Large intestine (tissue), 3 donors: ENCODE measurements around the gene PIBF1. TPM values are rescaled to one million over a fixed set of nuclear protein-coding genes. Genes with fewer than 3 reads are reported as not detected.
"Not testable (repeated sequence)": the region's sequence is repeated elsewhere in the genome, so short reads cannot be mapped to it uniquely, and the experiment has no call there.

Experiments
- DNase-seq, 2 donors: peaks; one replicate each; pipeline versions ENCODE4 v3.0.0 to v3.0.0-alpha.2; 2013
- H3K27ac ChIP-seq: one replicate; pipeline ENCODE4 v1.5.1; 2013; ENCODE audit warnings: low read length
- H3K27me3 ChIP-seq: 2 replicates; pipeline ENCODE4 v1.6.1; 2013; ENCODE audit warnings: low read length; ENCODE audit not compliant: control insufficient read depth, insufficient read depth
- H3K36me3 ChIP-seq: 2 replicates; pipeline ENCODE4 v1.6.1; 2013; ENCODE audit warnings: low read length; ENCODE audit not compliant: control insufficient read depth, insufficient read depth
- H3K4me1 ChIP-seq: one replicate; pipeline ENCODE4 v1.6.1; 2013; ENCODE audit warnings: low read length; ENCODE audit not compliant: control insufficient read depth, insufficient read depth
- H3K4me3 ChIP-seq: one replicate; pipeline ENCODE4 v1.5.1; 2013; ENCODE audit warnings: low read length
- H3K9me3 ChIP-seq: one replicate; pipeline ENCODE4 v1.6.1; 2013; ENCODE audit warnings: mild to moderate bottlenecking, low read depth, low read length, moderate library complexity; ENCODE audit not compliant: control insufficient read depth
- WGBS: methylation state at CpG from one replicate; pipeline ENCODE4 v1.1.5; 2013; ENCODE audit warnings: low lambda C conversion rate; ENCODE audit not compliant: insufficient coverage; 5-methylcytosine and 5-hydroxymethylcytosine counted together
- polyA plus RNA-seq: library from polyadenylated mRNA; unstranded; fragments of 120-200 nt; gene quantifications from one replicate; pipeline ENCODE4 v1.2.1, GENCODE V29; 2013

Gene PIBF1
- polyA plus RNA-seq, 1 donor: 18.4 TPM

DNA sequence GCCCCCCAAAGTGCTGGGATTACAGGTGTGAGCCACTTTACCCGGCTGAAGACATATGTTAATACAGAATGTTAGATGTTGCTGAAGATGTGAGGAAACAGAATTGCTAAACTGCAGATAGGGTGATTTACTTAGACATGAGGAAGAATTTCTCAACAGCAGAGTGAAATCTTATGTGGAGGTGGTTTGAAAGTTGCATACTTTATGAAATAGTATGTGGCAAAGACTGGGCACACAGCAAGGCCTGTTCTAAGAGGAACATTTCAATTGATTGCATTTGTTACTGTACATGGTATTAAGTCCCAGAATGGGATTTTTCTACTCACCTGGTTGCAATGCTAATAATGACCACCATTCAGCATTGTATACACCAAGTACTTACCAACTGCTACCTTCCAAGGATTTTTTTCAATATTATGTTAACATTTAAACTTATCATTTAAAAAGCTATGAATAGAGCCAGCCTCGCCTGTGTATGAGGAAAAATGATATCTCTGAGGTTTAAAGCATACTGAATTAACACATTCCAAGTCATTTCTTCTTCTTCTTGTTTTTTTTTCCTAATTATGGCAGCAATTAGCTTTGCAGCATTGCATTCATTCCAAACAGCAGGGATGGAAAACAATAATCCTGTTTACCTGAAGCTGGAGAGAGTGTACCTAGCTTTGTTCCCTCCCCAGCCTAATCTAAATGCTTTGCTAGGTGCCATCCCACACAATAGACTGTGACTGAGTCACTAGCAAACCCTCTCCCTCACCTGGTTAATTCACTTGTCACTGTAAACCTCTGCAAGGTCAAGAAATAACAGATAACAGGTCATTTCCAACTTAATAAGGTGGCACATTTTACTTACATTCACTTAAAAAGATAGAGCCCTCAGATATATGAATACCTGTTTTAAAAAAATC lies 257.5 kb downstream of the PIBF1 start:
- H3K36me3 ChIP-seq: no peaks in the 10 kb centered on the region
- no peak overlapping the region for H3K4me3 ChIP-seq
- peak in 1 of 2 donors; percentile 44 for DNase-seq
- no peaks in the 10 kb centered on the region for H3K27me3 ChIP-seq
- no peaks in the 10 kb centered on the region for H3K9me3 ChIP-seq
- H3K27ac ChIP-seq: peak overlapping the region; percentile 84
- WGBS: 71% methylated on average over 1 of the region's 2 CpGs
- peaks cover 10% of the 10 kb centered on the region for H3K4me1 ChIP-seq

DNA sequence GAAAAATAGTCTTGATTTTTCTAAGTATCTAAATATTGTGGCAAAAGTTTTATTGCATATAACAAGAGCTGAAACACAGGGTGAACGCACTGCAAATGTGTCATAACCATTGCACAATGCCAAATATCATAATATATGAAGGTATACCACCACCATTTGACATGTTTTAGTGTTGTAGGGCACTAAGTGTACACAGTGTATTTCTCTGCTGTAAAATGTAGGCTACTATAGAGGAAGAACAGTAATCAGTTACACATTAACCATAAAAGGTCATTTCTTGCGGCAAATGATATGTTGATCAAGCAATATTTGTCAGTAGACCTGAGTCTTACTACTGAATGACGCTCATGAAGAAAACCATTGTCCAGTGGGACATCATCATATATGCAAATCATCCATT lies 258.6 kb downstream of the PIBF1 start:
- Histone ChIP-seq H3K9me3 (no peaks in the 10 kb centered on the region), H3K4me3 (peak overlapping the region; percentile 11), H3K27ac (peak overlapping the region; percentile 84), H3K27me3 (no peaks in the 10 kb centered on the region), H3K4me1 (peaks cover 10% of the 10 kb centered on the region), H3K36me3 (no peaks in the 10 kb centered on the region)
- DNase-seq: peak; percentile 71 to 95
- no CpG with 5 or more reads among the region's 3 CpGs for WGBS

DNA sequence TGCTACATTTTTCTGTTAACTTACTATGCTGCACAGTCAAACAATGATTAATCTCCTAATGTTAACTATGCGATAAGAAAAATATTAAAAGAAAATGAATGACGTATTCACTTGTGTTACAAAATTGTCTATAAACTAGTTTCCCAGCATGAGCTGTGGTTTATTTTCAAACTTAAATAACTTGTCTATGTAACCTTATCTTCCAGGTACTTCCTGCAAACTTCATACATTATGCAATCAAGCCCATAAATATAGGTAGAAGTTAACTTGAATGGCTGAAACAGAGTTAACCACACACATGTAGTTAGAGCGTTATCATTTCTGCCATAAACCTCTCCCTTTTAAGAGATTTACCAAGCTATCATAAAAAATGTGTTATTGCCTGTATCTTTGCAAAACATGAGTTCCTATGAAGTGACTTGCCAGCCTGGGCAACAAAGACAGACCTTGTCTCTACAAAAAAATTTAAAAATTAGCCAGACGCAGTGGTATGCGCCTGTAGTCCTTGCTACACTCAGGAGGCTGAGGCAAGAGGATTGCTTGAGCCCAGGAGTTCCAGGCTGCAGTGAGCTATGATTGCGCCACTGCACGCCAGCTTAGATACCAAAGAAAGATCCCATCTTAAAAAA lies 259.1 kb downstream of the PIBF1 start:
- 63% methylated on average over 4 of the region's 7 CpGs for WGBS
- no peaks in the 10 kb centered on the region for H3K27me3 ChIP-seq
- H3K4me1 ChIP-seq: peaks cover 10% of the 10 kb centered on the region
- no peaks in the 10 kb centered on the region for H3K9me3 ChIP-seq
- H3K36me3 ChIP-seq: no peaks in the 10 kb centered on the region
- peak overlapping the region; percentile 84 for H3K27ac ChIP-seq
- peak; percentile 85 to 96 for DNase-seq
- peak overlapping the region; percentile 11 for H3K4me3 ChIP-seq

DNA sequence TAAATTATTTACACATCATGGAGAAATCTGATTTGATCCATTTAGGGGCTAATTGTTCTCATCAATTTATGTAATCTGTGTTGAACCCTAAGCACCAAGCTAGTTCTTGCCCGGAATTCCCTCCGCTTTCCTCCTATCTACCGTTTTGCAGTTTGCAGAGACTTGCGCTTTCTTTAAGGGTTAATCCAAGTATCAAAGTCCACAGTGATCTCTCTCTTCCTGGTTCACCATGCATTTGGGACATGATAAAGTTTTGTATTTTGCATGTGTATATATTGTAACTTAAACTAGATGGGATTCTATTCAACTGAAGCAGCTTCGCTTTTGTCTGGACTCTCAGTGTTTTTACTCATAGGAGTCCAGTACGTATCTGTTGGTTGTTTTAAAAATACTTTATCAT lies 263.1 kb downstream of the PIBF1 start:
- Histone ChIP-seq H3K9me3 (no peaks in the 10 kb centered on the region), H3K4me3 (peak overlapping the region; percentile 23), H3K27ac (peak overlapping the region; percentile 72), H3K27me3 (no peaks in the 10 kb centered on the region), H3K36me3 (no peaks in the 10 kb centered on the region), H3K4me1 (peaks cover 2% of the 10 kb centered on the region)
- WGBS: 0% methylated on average over 1 of the region's 6 CpGs
- DNase-seq: peak; percentile 49 to 88

DNA sequence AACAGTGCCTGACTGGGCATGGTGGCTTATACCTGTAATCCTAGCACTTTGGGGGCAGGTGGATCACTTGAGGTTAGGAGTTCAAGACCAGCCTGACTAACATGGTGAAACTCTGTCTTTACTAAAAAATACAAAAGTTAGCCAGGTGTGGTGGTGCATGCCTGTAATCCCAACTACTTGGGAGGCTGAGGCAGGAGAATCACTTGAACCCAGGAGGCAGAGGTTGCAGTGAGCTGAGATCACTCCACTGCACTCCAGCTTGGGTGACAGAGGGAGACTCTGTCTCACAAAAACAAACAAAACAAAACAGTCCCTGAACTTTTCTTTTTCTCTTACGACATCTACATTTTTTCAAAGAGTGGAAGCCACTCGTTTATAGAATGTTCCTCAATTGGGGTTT lies 266.7 kb downstream of the PIBF1 start:
- not testable (repeated sequence) for H3K4me3 ChIP-seq, H3K27me3 ChIP-seq, DNase-seq, H3K36me3 ChIP-seq, H3K9me3 ChIP-seq, H3K4me1 ChIP-seq, H3K27ac ChIP-seq
- 89% methylated on average over 2 of the region's 2 CpGs for WGBS

DNA sequence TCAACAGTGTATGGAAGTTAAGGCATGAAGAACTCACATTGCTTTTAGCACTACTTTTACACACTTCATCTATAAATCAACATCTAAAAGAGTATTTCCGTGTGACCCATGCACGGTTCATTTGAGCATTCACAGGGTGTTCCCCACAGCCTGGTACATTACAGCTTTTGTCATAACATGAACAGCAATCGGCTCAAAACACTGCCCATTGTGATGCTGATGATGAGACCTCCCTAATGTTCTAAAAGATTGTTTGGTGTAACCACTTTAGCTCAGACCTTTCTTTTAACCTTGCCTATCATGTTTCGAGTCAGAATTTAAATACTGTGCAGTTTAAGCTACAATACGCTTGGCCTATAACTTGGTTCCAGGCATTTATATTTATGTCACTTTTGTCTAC lies 272.8 kb downstream of the PIBF1 start:
- Histone ChIP-seq H3K9me3 (no peaks in the 10 kb centered on the region), H3K4me1 (peaks cover 3% of the 10 kb centered on the region), H3K27me3 (no peaks in the 10 kb centered on the region), H3K36me3 (no peaks in the 10 kb centered on the region), H3K4me3 (no peak overlapping the region), H3K27ac (peak overlapping the region; percentile 3)
- 80% methylated on average over 1 of the region's 5 CpGs for WGBS
- peak in 1 of 2 donors; percentile 64 for DNase-seq

DNA sequence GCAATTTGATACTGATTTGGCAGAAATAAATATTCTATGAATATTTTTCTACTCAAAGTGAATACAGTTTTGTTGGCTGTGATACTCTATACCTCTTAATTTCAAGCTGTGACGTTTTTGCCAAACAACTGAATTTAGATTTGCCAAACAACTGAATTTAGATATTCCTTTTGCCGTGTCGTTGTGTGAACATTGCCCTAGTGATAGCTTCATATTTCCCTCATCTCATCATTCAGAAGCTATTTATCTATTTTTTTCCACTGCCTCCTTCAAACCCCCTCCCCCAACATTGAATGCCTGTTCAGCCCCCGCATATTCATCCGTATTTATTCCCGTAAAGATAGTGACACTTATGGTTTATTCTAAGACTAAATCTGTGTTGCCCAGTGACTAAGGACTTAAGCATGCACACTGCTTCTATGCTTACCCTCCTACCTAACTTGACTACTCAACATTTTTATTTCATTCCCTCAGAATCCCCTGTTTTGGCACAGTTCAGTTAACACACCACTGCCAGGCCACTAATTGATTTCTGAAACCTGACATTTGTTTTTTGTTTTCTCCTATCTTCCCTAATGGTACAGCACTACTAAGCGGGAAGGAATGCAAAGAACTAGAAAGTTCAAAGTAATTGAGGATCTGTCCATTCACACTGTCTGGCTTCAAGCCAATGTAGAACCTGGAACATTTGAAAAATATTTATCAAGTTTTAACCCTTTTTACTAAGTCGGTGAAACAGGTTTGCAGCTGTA lies 274.1 kb downstream of the PIBF1 start:
- Histone ChIP-seq H3K9me3 (no peaks in the 10 kb centered on the region), H3K27me3 (no peaks in the 10 kb centered on the region), H3K27ac (peak overlapping the region; percentile 95), H3K4me3 (peak overlapping the region; percentile 70), H3K4me1 (peaks cover 3% of the 10 kb centered on the region), H3K36me3 (no peaks in the 10 kb centered on the region)
- DNase-seq: peak in 1 of 2 donors; percentile 83
- 24% methylated on average over 4 of the region's 8 CpGs for WGBS

DNA sequence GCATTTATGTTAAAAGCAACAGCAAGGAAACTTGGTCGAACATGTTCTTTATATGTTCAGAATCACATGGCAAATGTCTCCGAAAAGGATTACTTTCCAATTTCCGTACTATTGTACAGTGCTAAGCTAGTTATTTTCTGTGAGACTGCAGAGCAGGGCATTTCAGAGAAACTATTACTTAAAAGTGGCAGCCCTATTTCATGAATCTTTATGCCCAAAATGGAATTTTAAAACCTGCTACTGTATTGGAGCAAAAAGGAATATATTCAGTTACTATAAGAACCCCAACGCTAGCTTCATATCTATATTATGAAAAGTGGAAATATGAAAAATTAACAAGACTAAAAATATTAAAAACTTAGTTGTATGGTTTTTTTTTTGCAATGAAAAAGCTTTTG lies 274.6 kb downstream of the PIBF1 start:
- Histone ChIP-seq H3K4me1 (peaks cover 3% of the 10 kb centered on the region), H3K36me3 (no peaks in the 10 kb centered on the region), H3K27me3 (no peaks in the 10 kb centered on the region), H3K27ac (peak overlapping the region; percentile 95), H3K9me3 (no peaks in the 10 kb centered on the region), H3K4me3 (peak overlapping the region; percentile 70)
- WGBS: 50% methylated on average over 1 of the region's 4 CpGs
- no peak for DNase-seq

DNA sequence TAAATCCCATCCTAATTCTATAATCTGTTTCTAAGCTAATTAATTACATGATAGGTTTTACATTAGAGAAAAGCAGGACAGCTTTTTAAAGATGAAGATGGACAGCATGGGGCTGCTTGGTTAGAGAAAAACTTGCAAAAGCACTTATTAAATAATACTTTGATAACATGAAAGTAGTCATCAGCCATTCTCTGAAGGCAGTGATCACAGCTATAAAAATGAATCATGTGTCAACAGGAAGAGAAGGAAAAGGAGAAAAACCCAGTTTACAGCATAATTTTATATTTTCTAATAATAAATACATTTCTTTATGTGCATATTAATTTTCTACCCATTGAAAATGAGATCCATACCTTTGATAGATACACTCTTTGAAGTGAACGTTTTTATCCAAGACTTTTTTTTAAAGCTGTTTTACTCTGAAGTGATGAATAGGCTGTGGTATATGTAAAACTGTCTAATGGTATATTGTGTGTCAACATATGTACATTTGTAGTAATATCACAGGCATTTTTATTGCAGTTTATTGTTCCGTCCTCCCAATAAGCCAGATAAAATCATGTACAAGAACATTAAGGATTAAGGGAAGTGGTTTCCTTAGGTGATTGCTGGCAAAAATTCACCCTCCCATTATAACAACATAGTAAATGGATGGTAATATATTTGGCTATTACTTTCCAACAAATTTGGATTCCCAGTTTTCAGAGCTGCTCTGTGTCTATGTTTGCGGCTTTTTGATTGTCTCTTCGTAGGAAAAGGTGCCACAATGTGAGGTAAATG lies 275.5 kb downstream of the PIBF1 start:
- Histone ChIP-seq H3K36me3 (peaks cover 7% of the 10 kb centered on the region), H3K9me3 (no peaks in the 10 kb centered on the region), H3K27me3 (no peaks in the 10 kb centered on the region), H3K27ac (peak overlapping the region; percentile 95), H3K4me1 (peaks cover 3% of the 10 kb centered on the region), H3K4me3 (peak overlapping the region; percentile 70)
- DNase-seq: peak in 1 of 2 donors; percentile 65
- no CpG with 5 or more reads among the region's 4 CpGs for WGBS

DNA sequence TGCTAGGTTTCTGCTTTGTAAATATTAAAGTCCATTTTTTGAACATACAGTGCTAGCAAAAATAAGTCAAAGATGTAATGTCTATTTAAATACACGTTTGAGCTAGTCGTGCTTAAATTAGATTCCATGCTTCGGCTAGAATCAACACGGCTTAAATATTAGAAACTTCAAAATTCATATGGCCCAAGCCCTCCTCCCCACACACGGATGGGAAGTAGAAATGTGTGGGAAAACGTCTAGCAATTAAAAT lies 276.1 kb downstream of the PIBF1 start:
- WGBS: 0% methylated on average over 1 of the region's 6 CpGs

More for the DNA sequence above, 276.1 kb downstream of the PIBF1 start:
- Histone ChIP-seq H3K4me3 (peak overlapping the region; percentile 70), H3K27ac (peak overlapping the region; percentile 95), H3K36me3 (peaks cover 9% of the 10 kb centered on the region), H3K4me1 (peaks cover 3% of the 10 kb centered on the region), H3K27me3 (no peaks in the 10 kb centered on the region), H3K9me3 (no peaks in the 10 kb centered on the region)
- DNase-seq: no peak
